Suprapubic skin (tissue), 4 donors: ENCODE results near the gene TCF7. TPM values are rescaled to one million over a fixed set of nuclear protein-coding genes. Genes with fewer than 3 reads are reported as not detected.

Experiments
- DNase-seq, 2 donors: peaks; one replicate each; pipeline ENCODE4 v3.0.0-alpha.2; 2019; ENCODE audit warnings: low spot score in 2 of 2
- H3K27ac ChIP-seq: fragments of 200-600 bp; sonication (generic); one replicate; pipeline ENCODE4 v1.5.1; 2019
- H3K27me3 ChIP-seq: fragments of 200-600 bp; sonication (generic); one replicate; pipeline ENCODE4 v1.5.1; 2019
- H3K36me3 ChIP-seq: fragments of 200-600 bp; sonication (generic); one replicate; pipeline ENCODE4 v1.5.1; 2019
- H3K4me1 ChIP-seq: fragments of 200-600 bp; sonication (generic); one replicate; pipeline ENCODE4 v1.5.1; 2019
- H3K4me3 ChIP-seq: fragments of 200-600 bp; sonication (generic); one replicate; pipeline ENCODE4 v1.5.1; 2019; ENCODE audit warnings: mild to moderate bottlenecking
- H3K9me3 ChIP-seq: fragments of 200-600 bp; sonication (generic); one replicate; pipeline ENCODE4 v1.5.1; 2019
- CTCF ChIP-seq, 2 donors: fragments of 200-600 bp in 1 of 2; fragments of 450-650 bp in 1 of 2; sonication (generic) in 1 of 2; IDR thresholded peaks; one replicate each; pipeline ENCODE4 v1.5.1; 2016 to 2019; ENCODE audit warnings: antibody characterized with exemption in 2 of 2, mild to moderate bottlenecking in 1 of 2, moderate library complexity in 1 of 2
- EP300 ChIP-seq: sonication (generic); formaldehyde crosslinking; IDR thresholded peaks from one replicate; pipeline ENCODE4 v1.6.1; 2017; ENCODE audit warnings: antibody characterized with exemption
- POLR2A ChIP-seq, 2 donors: fragments of 450-650 bp; IDR thresholded peaks; one replicate each; pipeline ENCODE4 v1.6.1; 2017; ENCODE audit warnings: antibody characterized with exemption in 2 of 2, mild to moderate bottlenecking in 2 of 2, moderate library complexity in 2 of 2
- POLR2AphosphoS5 ChIP-seq, 3 donors: sonication (generic); formaldehyde crosslinking; IDR thresholded peaks; one replicate each; pipeline ENCODE4 v1.6.1; 2017; ENCODE audit warnings: antibody characterized with exemption in 3 of 3
- WGBS: methylation state at CpG from one replicate; pipeline ENCODE4 v1.1.5; 2018; 5-methylcytosine and 5-hydroxymethylcytosine counted together
- total RNA-seq, 4 donors: library from RNA; depleted of rRNA; stranded (reverse); fragments of >200 nt; gene quantifications; one replicate each; pipeline ENCODE4 v1.1.0, GENCODE V29; 2016

TCF7 gene
- total RNA-seq, 4 donors from 2014 or later = 2.9 to 7.2 (median 4.9) TPM

- Histone ChIP-seq H3K9me3 (no peaks in the 10 kb centered on the region), H3K36me3 (no peaks in the 10 kb centered on the region), H3K27me3 (no peaks in the 10 kb centered on the region), H3K27ac (no peak overlapping the region), H3K4me1 (peaks cover 29% of the 10 kb centered on the region), H3K4me3 (no peak overlapping the region)
- TF ChIP-seq EP300 (no peak), POLR2A (IDR thresholded peaks at IDR 0.05) (no peak), POLR2AphosphoS5 (IDR thresholded peaks at IDR 0.05) (no peak), CTCF (IDR thresholded peaks at IDR 0.05) (no peak)
- no peak for DNase-seq
- WGBS = 81% methylated on average over 2 of the region's 3 CpGs
These were observed 8.0 kb downstream of the TCF7 start for GRCh38 chr5:134122530-134122929.

GRCh38 chr5:134123360-134123759, 8.9 kb downstream of the TCF7 start:
- Histone ChIP-seq H3K36me3 (no peaks in the 10 kb centered on the region), H3K27ac (no peak overlapping the region), H3K4me3 (no peak overlapping the region), H3K4me1 (peaks cover 38% of the 10 kb centered on the region), H3K9me3 (no peaks in the 10 kb centered on the region), H3K27me3 (no peaks in the 10 kb centered on the region)
- 90% methylated on average over 6 of the region's 6 CpGs for WGBS
- TF ChIP-seq CTCF (IDR thresholded peaks at IDR 0.05) = no peak
- no peak for TF ChIP-seq POLR2AphosphoS5 (IDR thresholded peaks at IDR 0.05)
- TF ChIP-seq EP300 = no peak
- no peak for TF ChIP-seq POLR2A (IDR thresholded peaks at IDR 0.05)
- no peak for DNase-seq

- no peaks in the 10 kb centered on the region for H3K9me3 ChIP-seq
- no peaks in the 10 kb centered on the region for H3K27me3 ChIP-seq
- H3K4me1 ChIP-seq = peaks cover 49% of the 10 kb centered on the region
- WGBS = 83% methylated on average over 4 of the region's 8 CpGs
- no peak for DNase-seq
- peaks cover 8% of the 10 kb centered on the region for H3K36me3 ChIP-seq
- H3K27ac ChIP-seq = peak overlapping the region; percentile 38
- H3K4me3 ChIP-seq = no peak overlapping the region
- no peak for TF ChIP-seq POLR2AphosphoS5 (IDR thresholded peaks at IDR 0.05)
- no peak for TF ChIP-seq CTCF (IDR thresholded peaks at IDR 0.05)
- TF ChIP-seq POLR2A (IDR thresholded peaks at IDR 0.05) = no peak
- TF ChIP-seq EP300 = no peak
These were observed 10.0 kb downstream of the TCF7 start for GRCh38 chr5:134124289-134125038.

GRCh38 chr5:134125039-134126015, 10.8 kb downstream of the TCF7 start:
- TF ChIP-seq POLR2A (IDR thresholded peaks at IDR 0.05) (no peak), EP300 (no peak), POLR2AphosphoS5 (IDR thresholded peaks at IDR 0.05) (no peak), CTCF (IDR thresholded peaks at IDR 0.05) (no peak)
- peak overlapping the region; percentile 38 for H3K27ac ChIP-seq
- WGBS = 32% methylated on average over 9 of the region's 14 CpGs
- H3K9me3 ChIP-seq = no peaks in the 10 kb centered on the region
- peaks cover 54% of the 10 kb centered on the region for H3K4me1 ChIP-seq
- no peak overlapping the region for H3K4me3 ChIP-seq
- no peaks in the 10 kb centered on the region for H3K27me3 ChIP-seq
- no peak for DNase-seq
- H3K36me3 ChIP-seq = peaks cover 14% of the 10 kb centered on the region

GRCh38 chr5:134127376-134127861, 12.9 kb downstream of the TCF7 start:
- TF ChIP-seq POLR2A (IDR thresholded peaks at IDR 0.05) (no peak), CTCF (IDR thresholded peaks at IDR 0.05) (no peak), POLR2AphosphoS5 (IDR thresholded peaks at IDR 0.05) (no peak), EP300 (no peak)
- Histone ChIP-seq H3K36me3 (peaks cover 22% of the 10 kb centered on the region), H3K4me1 (peaks cover 49% of the 10 kb centered on the region), H3K9me3 (no peaks in the 10 kb centered on the region), H3K27ac (no peak overlapping the region), H3K27me3 (no peaks in the 10 kb centered on the region), H3K4me3 (no peak overlapping the region)
- DNase-seq = no peak
- 65% methylated on average over 15 of the region's 15 CpGs for WGBS
